GM12801 (cell line): ENCODE results near the gene REEP6.

Experiments used
- TF ChIP-seq, protein P1 (sequence below): IDR thresholded peaks from one replicate; pipeline ENCODE4 v1.5.1; 2011; ENCODE audit warnings: control low read depth; ENCODE audit not compliant: insufficient read length; ENCODE audit errors: extremely low read depth

REEP6 gene

DNA sequence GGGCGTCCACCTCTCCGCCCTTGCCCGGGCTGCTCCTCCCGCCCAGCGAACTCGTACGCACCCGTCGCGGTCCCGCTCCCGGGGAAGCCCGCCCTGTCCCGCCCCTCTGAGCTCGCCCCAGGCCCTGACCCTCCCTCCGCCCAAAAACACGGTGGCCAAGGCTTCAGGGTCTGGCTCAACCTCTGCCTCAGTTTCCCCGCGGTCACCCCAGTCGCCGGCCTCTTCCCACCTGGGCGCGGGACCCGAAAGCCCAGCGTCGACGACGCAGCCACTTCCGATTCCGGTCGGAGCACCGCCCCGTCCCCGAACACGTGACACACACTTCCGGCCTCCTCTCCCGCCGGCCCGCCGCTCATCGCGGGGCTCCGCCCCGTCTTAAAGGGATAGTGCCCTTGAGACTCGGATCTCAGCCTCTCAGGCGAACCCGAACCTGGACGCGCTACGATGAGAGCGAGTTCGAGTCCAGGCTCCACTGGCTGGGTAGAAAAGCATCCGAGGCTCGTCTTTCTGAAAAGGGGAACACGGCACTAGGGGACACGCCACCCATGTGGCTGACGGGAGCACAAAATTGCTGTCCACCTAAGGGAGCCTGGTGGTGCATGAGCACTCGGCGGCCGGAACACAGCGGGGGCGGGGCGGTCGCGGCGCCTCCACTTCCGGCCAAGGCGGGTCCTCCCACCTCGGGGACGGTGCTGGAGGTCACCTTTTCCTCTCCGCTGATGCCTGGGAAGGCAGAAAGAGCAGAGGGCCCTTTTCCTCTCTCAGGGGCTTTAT lies 11.9 kb upstream of the REEP6 start, which contains the start of gene C19orf25:
Gene C19orf25, minus strand, starts transcription at position 282 of the 774 bp plus-strand sequence. CDS start 312 bp downstream, outside the sequence.
- TF ChIP-seq, protein P1, sequence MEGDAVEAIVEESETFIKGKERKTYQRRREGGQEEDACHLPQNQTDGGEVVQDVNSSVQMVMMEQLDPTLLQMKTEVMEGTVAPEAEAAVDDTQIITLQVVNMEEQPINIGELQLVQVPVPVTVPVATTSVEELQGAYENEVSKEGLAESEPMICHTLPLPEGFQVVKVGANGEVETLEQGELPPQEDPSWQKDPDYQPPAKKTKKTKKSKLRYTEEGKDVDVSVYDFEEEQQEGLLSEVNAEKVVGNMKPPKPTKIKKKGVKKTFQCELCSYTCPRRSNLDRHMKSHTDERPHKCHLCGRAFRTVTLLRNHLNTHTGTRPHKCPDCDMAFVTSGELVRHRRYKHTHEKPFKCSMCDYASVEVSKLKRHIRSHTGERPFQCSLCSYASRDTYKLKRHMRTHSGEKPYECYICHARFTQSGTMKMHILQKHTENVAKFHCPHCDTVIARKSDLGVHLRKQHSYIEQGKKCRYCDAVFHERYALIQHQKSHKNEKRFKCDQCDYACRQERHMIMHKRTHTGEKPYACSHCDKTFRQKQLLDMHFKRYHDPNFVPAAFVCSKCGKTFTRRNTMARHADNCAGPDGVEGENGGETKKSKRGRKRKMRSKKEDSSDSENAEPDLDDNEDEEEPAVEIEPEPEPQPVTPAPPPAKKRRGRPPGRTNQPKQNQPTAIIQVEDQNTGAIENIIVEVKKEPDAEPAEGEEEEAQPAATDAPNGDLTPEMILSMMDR, result no peak

DNA sequence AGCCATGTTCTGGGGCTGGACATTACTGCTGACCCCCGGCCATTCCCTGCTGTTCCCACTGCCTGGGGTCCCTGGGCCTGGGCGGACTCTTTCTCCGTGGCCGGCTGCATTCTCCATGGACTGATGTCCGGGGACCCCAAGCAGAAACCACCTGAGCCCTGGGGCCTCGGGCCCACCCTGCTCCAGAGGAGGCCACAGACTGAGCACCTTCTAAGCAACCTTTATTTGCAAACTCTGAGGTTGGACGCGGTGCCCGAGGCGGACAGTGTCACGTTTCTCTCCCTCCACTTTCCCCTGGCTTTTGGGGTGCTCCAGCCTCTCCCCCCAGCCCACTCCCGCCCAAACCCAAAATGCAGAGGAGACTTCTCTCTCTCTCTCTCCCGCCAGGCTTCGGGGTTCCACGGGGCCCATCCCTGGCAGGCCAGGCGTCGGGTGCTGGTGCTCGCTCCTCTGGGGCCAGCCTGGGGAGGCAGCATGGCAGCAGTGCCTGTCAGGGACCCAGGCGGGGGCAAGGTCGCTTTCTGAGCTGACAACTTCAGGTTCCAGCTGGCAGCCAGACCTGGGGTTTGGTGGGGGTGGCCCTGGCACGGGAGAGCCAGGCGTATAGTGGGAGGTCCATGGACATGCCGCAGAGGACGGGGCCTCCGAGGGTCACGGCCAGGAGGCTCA lies 9.6 kb upstream of the REEP6 start:
- TF ChIP-seq, protein P1, result no peak

DNA sequence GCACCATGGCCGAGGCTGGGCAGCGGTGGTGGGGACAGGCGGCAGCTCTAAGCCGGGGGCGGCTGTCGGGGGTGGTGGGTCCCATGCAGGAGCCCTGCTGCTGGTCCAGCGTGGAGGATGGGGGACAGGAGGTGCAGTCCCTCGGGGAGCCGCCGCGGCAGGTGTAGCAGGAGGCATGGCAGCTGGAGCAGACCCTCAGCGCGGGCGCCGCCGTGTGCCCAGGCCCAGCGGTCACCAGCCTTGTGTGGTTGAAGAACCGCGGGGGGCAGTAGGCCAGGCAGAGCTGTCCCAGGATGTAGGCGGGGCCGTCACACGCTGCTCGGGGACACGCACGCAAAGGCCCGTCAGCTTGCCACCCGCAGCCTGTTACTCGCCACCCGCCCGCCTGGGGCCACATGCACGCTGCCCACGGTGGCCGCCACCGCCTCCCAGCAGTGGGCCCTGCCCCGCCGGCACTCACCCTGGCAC lies 9.1 kb upstream of the REEP6 start:
- TF ChIP-seq, protein P1, result no peak

DNA sequence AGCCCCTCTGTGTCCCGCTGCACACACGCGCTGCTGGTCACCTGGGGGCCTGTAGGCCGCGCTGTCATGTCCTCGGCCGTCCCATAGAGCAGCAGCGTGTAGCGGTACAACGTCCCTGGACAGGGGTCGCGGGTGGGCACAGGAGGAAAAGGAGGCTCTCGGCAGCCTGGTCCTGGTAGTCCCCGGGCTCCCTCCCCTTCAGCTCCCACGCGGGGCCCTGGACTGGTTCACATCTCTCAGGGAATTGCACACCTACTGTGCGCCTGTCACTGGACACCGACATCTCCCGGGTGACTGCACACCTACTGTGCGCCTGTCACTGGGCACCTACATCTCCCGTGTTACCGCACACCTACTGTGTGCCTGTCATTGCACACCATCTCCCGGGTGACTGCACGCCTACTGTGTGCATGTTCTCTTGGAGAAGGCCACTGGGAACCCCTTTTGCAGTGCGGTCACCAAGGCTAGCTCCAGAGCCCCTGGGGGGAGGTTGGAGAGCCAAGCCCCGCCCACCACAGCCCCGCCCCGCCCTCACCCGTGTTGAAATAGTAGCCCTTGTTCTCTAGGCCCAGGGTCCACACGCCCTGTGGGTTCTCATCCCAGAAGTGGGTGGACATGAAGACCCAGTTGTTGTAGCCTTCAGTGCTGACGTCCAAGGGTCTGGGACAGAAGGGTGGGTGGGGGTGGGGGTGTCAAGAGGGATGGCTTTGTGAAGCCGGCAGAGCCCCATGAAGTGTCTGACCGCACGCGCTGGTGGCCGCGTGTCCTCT lies 8.4 kb upstream of the REEP6 start:
- TF ChIP-seq, protein P1, result no peak

DNA sequence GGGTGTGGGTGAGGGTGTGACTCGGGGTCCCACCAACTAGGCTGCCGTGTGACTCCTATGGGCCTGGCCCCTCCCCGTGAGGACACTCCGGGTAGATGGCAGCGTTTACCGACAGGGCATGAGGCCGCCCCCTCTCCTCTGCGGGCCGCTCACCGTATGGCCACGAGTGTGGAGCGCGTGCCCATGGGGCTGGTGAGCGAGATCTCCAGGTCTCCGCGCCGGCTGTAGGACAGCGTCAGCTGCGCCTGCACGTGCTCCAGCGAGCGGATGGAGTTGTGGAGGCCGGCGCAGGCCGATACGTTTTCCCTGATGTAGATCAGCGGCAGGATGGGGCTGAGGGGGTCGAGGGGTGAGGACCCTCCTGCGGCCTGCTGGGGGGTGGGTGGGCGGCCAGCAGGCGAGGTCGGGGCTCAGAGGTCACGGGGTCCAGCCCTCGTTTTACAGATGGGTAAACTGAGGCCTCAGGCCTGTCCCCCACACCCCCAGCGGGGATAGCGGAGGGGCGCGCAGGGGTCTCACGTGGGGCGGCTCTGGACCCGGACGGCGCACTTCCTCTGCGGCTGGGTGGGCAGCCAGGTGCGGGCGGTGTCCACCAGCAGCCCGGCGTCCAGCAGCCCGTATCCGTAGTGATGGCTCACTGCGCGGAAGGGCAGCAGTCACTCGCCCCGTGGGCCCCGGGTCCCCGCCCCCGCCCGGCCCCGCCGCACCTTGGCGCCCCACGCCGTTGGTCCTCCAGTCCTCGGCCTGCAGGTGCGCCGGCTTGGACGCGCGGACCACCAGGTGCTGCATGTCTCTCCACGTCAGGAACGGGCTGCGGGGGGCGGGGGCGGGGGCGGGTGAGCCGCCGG lies 7.6 kb upstream of the REEP6 start:
- TF ChIP-seq, protein P1, result no peak

DNA sequence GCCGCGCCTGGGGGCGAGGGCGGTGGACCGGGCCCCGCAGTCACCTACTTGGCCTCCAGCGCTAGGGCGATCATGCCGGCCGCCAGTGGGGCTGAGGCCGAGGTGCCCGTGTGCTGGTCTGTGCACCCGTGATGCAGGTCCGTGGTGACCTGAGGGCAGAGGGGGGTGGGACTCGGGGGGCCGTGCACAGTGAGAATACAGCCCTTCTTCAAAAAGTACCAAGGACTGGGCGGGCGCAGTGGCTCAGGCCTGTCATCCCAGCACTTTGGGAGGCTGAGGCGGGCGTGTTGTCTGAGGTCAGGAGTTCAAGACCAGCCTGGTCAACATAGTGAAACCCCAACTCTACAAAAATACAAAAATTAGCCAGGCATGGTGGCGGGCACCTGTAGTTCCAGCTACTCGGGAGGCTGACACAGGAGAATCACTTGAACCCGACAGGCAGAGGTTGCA lies 7.0 kb upstream of the REEP6 start:
- TF ChIP-seq, protein P1, result no peak
